Hepatocyte (in vitro differentiated cells): ENCODE results near the gene PMEPA1. TPM values are rescaled to one million over a fixed set of nuclear protein-coding genes. Genes with fewer than 3 reads are reported as not detected.

Experiments
- DNase-seq: peaks from one replicate; pipeline ENCODE4 v3.0.0-alpha.2; 2016; ENCODE audit warnings: low spot score
- H2AFZ ChIP-seq: fragments of 200-600 bp; sonication (generic); 2 replicates; pipeline ENCODE4 v1.6.0; 2016; ENCODE audit warnings: antibody characterized with exemption, mild to moderate bottlenecking
- H3K27ac ChIP-seq: fragments of 200-600 bp; sonication (generic); 2 replicates; pipeline ENCODE4 v1.5.1; 2016; ENCODE audit warnings: mild to moderate bottlenecking
- H3K27me3 ChIP-seq: fragments of 200-600 bp; sonication (generic); 2 replicates; pipeline ENCODE4 v1.6.1; 2016
- H3K36me3 ChIP-seq: fragments of 200-600 bp; sonication (generic); replicated peaks from 2 replicates; pipeline ENCODE4 v1.5.1; 2016; ENCODE audit warnings: low read depth; ENCODE audit not compliant: insufficient read depth
- H3K4me1 ChIP-seq: fragments of 200-600 bp; sonication (generic); 2 replicates; pipeline ENCODE4 v1.5.1; 2016; ENCODE audit warnings: mild to moderate bottlenecking, moderate library complexity; ENCODE audit not compliant: insufficient read depth
- H3K4me2 ChIP-seq: fragments of 200-600 bp; sonication (generic); 2 replicates; pipeline ENCODE4 v1.6.0; 2016
- H3K4me3 ChIP-seq: fragments of 200-600 bp; sonication (generic); 2 replicates; pipeline ENCODE4 v1.5.1; 2016; ENCODE audit warnings: mild to moderate bottlenecking
- H3K79me2 ChIP-seq: fragments of 200-600 bp; sonication (generic); 2 replicates; pipeline ENCODE4 v1.6.0; 2017; ENCODE audit warnings: mild to moderate bottlenecking
- H3K9me2 ChIP-seq: fragments of 200-600 bp; sonication (generic); replicated peaks from 2 replicates; pipeline ENCODE4 v1.6.0; 2017; ENCODE audit warnings: mild to moderate bottlenecking; ENCODE audit not compliant: insufficient read depth
- H3K9me3 ChIP-seq: fragments of 200-600 bp; sonication (generic); 2 replicates; pipeline ENCODE4 v1.5.1; 2016; ENCODE audit warnings: low read depth, mild to moderate bottlenecking
- H4K20me1 ChIP-seq: fragments of 200-600 bp; sonication (generic); 2 replicates; pipeline ENCODE4 v1.6.0; 2016; ENCODE audit warnings: mild to moderate bottlenecking; ENCODE audit not compliant: insufficient read depth, poor library complexity, severe bottlenecking
- EZH2 ChIP-seq: fragments of 200-600 bp; sonication (generic); IDR thresholded peaks from 2 replicates; pipeline ENCODE4 v1.6.1; 2016; ENCODE audit warnings: antibody characterized with exemption, mild to moderate bottlenecking, borderline replicate concordance
- EZH2phosphoT487 ChIP-seq: fragments of 200-600 bp; sonication (generic); IDR thresholded peaks from one replicate; pipeline ENCODE4 v1.6.1; 2018; ENCODE audit warnings: antibody characterized with exemption, mild to moderate bottlenecking, low read depth, moderate library complexity; ENCODE audit not compliant: unreplicated experiment, severe bottlenecking
- WGBS: methylation state at CpG from one replicate; pipeline ENCODE4 v1.1.6; 2016; ENCODE audit warnings: low lambda C conversion rate; ENCODE audit errors: missing lambda C conversion rate; 5-methylcytosine and 5-hydroxymethylcytosine counted together
- polyA plus RNA-seq: library from polyadenylated mRNA; unstranded; fragments of >200 nt; fragmentation: Nextera tagmentation; extraction: Ambion mirVana; gene quantifications from 2 replicates; pipeline ENCODE4 v1.2.1, GENCODE V29; 2016
- total RNA-seq: library from RNA; depleted of rRNA; stranded (reverse); fragments of >200 nt; gene quantifications from 2 replicates; pipeline ENCODE4 v1.2.3, GENCODE V29; 2014
- TF ChIP-seq, protein P1 (sequence below): fragments of 200-600 bp; sonication (generic); IDR thresholded peaks from 2 replicates; pipeline ENCODE4 v1.5.1; 2016; ENCODE audit warnings: antibody characterized with exemption, mild to moderate bottlenecking; ENCODE audit not compliant: poor library complexity

Gene PMEPA1
- total and polyA plus RNA-seq, 2 experiments from 2014 or later: 6.8 to 40.3 TPM

DNA sequence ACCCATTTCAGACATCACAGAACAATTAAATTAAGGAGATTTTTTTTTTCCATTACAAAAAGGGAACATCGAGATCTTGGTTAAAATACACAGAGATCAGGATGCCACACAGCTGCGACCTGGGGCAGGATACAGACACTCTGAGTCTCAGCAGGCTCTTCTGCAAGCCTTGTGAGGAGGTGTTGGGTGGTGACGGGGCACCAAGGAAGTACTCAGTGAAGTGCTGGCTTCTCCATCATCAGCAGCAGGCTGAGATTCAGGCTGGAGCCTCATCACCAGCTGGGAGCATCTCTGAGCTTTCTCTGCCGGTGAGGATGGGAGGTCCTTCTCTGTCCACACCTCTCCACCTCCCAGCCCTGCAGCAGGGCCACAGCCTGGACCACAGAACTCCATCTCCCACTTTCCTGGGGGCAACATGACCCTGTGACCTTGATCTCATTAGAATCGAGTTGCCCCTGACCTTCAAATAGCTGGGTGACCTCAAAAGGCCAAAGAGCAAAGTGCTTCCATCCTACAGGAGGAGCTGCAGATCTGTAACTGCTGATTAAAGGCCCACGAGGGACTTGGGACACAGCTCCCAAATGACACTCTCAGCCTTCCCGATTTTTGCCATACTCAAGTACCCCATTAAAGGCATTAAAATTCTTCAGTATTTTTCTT lies 16.0 kb downstream of the PMEPA1 start:
- Histone ChIP-seq H2AFZ (no peak overlapping the region), H3K4me2 (no peak overlapping the region), H3K36me3 (no peaks in the 10 kb centered on the region), H3K9me2 (no peaks in the 10 kb centered on the region), H3K27me3 (no peaks in the 10 kb centered on the region), H3K9me3 (no peaks in the 10 kb centered on the region), H4K20me1 (peaks cover 53% of the 10 kb centered on the region), H3K4me1 (peaks cover 30% of the 10 kb centered on the region), H3K4me3 (no peak overlapping the region), H3K79me2 (peaks cover 69% of the 10 kb centered on the region), H3K27ac (peak overlapping the region; percentile 86)
- DNase-seq: no peak
- 73% methylated on average over 7 of the region's 7 CpGs for WGBS
- TF ChIP-seq, protein P1, sequence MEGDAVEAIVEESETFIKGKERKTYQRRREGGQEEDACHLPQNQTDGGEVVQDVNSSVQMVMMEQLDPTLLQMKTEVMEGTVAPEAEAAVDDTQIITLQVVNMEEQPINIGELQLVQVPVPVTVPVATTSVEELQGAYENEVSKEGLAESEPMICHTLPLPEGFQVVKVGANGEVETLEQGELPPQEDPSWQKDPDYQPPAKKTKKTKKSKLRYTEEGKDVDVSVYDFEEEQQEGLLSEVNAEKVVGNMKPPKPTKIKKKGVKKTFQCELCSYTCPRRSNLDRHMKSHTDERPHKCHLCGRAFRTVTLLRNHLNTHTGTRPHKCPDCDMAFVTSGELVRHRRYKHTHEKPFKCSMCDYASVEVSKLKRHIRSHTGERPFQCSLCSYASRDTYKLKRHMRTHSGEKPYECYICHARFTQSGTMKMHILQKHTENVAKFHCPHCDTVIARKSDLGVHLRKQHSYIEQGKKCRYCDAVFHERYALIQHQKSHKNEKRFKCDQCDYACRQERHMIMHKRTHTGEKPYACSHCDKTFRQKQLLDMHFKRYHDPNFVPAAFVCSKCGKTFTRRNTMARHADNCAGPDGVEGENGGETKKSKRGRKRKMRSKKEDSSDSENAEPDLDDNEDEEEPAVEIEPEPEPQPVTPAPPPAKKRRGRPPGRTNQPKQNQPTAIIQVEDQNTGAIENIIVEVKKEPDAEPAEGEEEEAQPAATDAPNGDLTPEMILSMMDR: no peak
- TF ChIP-seq EZH2 (no peak), EZH2phosphoT487 (no peak)

DNA sequence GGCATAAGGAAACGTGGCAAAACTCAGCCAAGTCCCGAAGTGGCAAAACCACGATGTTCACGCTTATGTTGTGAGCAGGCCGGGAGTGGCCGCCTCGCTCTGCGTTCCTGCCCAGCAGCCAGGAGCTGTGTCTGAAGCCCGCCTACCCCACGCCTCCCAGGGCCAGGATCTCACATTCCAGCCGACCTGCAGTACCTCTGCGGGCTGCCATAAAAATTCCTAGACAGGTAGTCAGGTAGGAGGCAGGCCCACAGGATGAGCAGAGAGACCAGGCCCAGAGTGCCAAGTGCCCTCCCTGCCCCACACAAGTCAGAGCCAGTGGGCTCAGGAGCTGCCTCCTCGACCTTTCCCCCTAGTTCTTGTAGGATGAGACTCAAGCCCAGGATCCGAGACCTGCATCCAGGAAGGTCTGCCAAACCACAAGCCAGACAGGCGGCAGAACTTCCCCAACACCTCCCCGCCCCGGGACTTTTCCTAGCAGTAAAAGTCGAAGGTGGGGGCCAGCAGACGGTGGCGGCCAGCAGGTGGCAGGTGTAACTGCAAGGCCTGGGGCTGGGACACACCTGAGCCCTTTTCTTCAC lies 16.7 kb downstream of the PMEPA1 start:
- TF ChIP-seq, protein P1: peak; percentile 31
- no peak for TF ChIP-seq EZH2phosphoT487
- Histone ChIP-seq H3K4me1 (peaks cover 27% of the 10 kb centered on the region), H3K9me2 (no peaks in the 10 kb centered on the region), H3K4me3 (no peak overlapping the region), H3K9me3 (no peaks in the 10 kb centered on the region), H3K27me3 (no peaks in the 10 kb centered on the region), H3K36me3 (no peaks in the 10 kb centered on the region), H2AFZ (no peak overlapping the region), H3K79me2 (peaks cover 69% of the 10 kb centered on the region), H3K4me2 (no peak overlapping the region), H3K27ac (peak overlapping the region; percentile 90), H4K20me1 (peaks cover 58% of the 10 kb centered on the region)
- peak; percentile 85 for DNase-seq
- 51% methylated on average over 20 of the region's 20 CpGs for WGBS

DNA sequence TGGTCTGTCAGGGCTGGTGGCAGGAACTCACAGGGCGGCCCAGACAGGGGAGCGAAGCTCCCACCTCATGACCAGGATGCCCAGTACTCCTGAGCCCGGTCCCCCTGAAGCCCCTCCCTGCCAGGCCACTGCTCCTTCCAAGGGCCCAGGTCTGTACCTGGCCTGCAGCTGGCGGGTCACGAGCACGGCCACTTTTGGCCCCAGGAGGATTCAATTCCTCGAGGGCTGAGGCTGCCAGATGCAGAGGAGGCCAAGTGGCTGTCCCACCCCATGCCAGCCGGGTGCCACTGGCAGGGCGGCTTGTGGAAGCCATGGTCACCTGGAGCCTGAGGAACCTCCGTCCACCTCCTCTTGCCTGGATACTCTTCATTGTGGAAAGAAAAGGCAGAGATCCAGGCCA lies 17.4 kb downstream of the PMEPA1 start:
- DNase-seq: no peak
- no peak overlapping the region for H3K4me2 ChIP-seq
- no peak overlapping the region for H2AFZ ChIP-seq
- H3K4me3 ChIP-seq: no peak overlapping the region
- peaks cover 55% of the 10 kb centered on the region for H4K20me1 ChIP-seq
- TF ChIP-seq, protein P1: no peak
- TF ChIP-seq EZH2 (no peak), EZH2phosphoT487 (no peak)
- H3K27me3 ChIP-seq: no peaks in the 10 kb centered on the region
- peaks cover 67% of the 10 kb centered on the region for H3K79me2 ChIP-seq
- H3K4me1 ChIP-seq: peaks cover 27% of the 10 kb centered on the region
- H3K9me2 ChIP-seq: no peaks in the 10 kb centered on the region
- H3K36me3 ChIP-seq: no peaks in the 10 kb centered on the region
- WGBS: 88% methylated on average over 10 of the region's 10 CpGs
- no peaks in the 10 kb centered on the region for H3K9me3 ChIP-seq
- H3K27ac ChIP-seq: peak overlapping the region; percentile 90
